ENCODE measurements around the gene FAM117A. TPM values are rescaled to one million over a fixed set of nuclear protein-coding genes. Genes with fewer than 3 reads are reported as not detected.

The FAM117A gene
- total and polyA plus RNA-seq, 2 of the 8 experiments (the other 6 are each of a cell fraction or from before 2014, with no cell fraction given): 28.4 to 45.7 TPM

- Histone ChIP-seq H2AK5ac (ENCODE audit: low read depth, low read length) (no peak overlapping the region), H3K23ac (ENCODE audit: insufficient read length) (no peak overlapping the region), H4K20me1 (replicated peaks in 1 of 2; ENCODE audit: control insufficient read depth in 1 of 2, insufficient read depth in 2 of 2, low read length in 2 of 2) (no peaks in the 10 kb centered on the region), H2BK12ac (ENCODE audit: low read depth, low read length) (no peak overlapping the region), H2BK5ac (ENCODE audit: low read depth, low read length) (no peak overlapping the region), H3K56ac (replicated peaks; ENCODE audit: insufficient read length, low read depth, low read length) (no peak overlapping the region), H2BK120ac (replicated peaks; ENCODE audit: low read depth, low read length) (no peak overlapping the region), H3K27me3 (replicated peaks in 1 of 4; ENCODE audit: control insufficient read depth in 3 of 4, extremely low read depth in 1 of 4, insufficient read depth in 3 of 4, low read length in 3 of 4) (no peaks in the 10 kb centered on the region), H3K14ac (ENCODE audit: insufficient read length) (no peak overlapping the region), H3K79me1 (ENCODE audit: low read depth, low read length) (no peaks in the 10 kb centered on the region), H3K23me2 (ENCODE audit: low read depth, low read length) (no peaks in the 10 kb centered on the region), H4K8ac (ENCODE audit: extremely low read depth, insufficient read depth, low read length) (no peak overlapping the region), H3K79me2 (ENCODE audit: control insufficient read depth in 1 of 2, insufficient read depth in 2 of 2, low read length in 2 of 2) (no peaks in the 10 kb centered on the region), H4K5ac (ENCODE audit: insufficient read length, low read depth, low read length) (no peak overlapping the region), H3K4me3 (ENCODE audit: extremely low read depth in 1 of 4, insufficient read depth in 2 of 4, low read depth in 3 of 4, low read length in 4 of 4) (no peak overlapping the region), H3K4me2 (ENCODE audit: insufficient read depth in 1 of 2, low read depth in 2 of 2, low read length in 2 of 2) (no peak overlapping the region), H3K27ac (ENCODE audit: low read depth, low read length) (no peak overlapping the region), H2AFZ (ENCODE audit: low read length) (no peak overlapping the region), H3K18ac (ENCODE audit: extremely low read depth, low read length) (no peak overlapping the region), H2BK20ac (ENCODE audit: low read length) (no peak overlapping the region), H2BK15ac (ENCODE audit: low read length) (no peak overlapping the region), H3K9ac (replicated peaks in 1 of 4; ENCODE audit: extremely low read depth in 1 of 4, low read depth in 3 of 4, low read length in 3 of 4) (no peak overlapping the region), H3K4ac (replicated peaks; ENCODE audit: insufficient read length, low read depth, low read length) (no peak overlapping the region), H3K4me1 (replicated peaks in 1 of 4; ENCODE audit: control insufficient read depth in 3 of 4, insufficient read depth in 4 of 4, low read length in 3 of 4) (no peaks in the 10 kb centered on the region), H4K91ac (replicated peaks; ENCODE audit: insufficient read length, low read length) (no peak overlapping the region), H3K9me3 (ENCODE audit: insufficient read depth in 2 of 2, low read depth in 1 of 2, low read length in 1 of 2) (no peaks in the 10 kb centered on the region), H3K36me3 (ENCODE audit: control insufficient read depth in 2 of 4, insufficient read depth in 4 of 4, low read length in 3 of 4) (peaks cover 25 to 58% (median 47%) of the 10 kb centered on the region in 4 experiments)
- DNase-seq (ENCODE audit: low read depth in 1 of 2, low spot score in 2 of 2): no peak
- ChIA-PET POLR2A (ENCODE audit: partially characterized antibody) (interaction anchor here (0.7 to 1.3 kb wide), 3 partner anchors 9 to 73 kb away, joined by 3 to 6 read pairs (median 5); partner anchors contain the start of genes FAM117A and KAT7), CTCF (ENCODE audit: partially characterized antibody) (interaction anchor here (0.6 to 1.6 kb wide), 6 partner anchors 8 to 566 kb away, joined by 3 to 7 read pairs (median 4); no protein-coding TSS in a partner anchor)
- FAIRE-seq: no peak
- 78% methylated on average over 4 of the region's 4 CpGs; no CpG with 5 or more reads in 1 of the 2 experiments for WGBS, 2 experiments (ENCODE audit: extremely low coverage in 1 of 2, insufficient coverage in 1 of 2, insufficient read length in 1 of 2, insufficient replicate concordance in 2 of 2, low coverage in 1 of 2, low lambda C conversion rate in 2 of 2, missing lambda C conversion rate in 1 of 2)
Observed at GRCh38 chr17:49715216-49715615, 48.7 kb downstream of the FAM117A start.

Measured in H1 (cell line).